Subcutaneous adipose tissue (tissue), 4 donors: ENCODE measurements around the gene KLRC3. TPM values are rescaled to one million over a fixed set of nuclear protein-coding genes. Genes with fewer than 3 reads are reported as not detected.
"Not testable (repeated sequence)": the region's sequence is repeated elsewhere in the genome, so short reads cannot be mapped to it uniquely, and the experiment has no call there.

Experiments
- CTCF ChIP-seq: fragments of 450-650 bp; IDR thresholded peaks from one replicate; pipeline ENCODE4 v1.5.1; 2016; ENCODE audit warnings: low read depth, mild to moderate bottlenecking, control low read depth, antibody characterized with exemption, moderate library complexity
- total RNA-seq, 4 donors: library from RNA; depleted of rRNA; stranded (reverse); fragments of >200 nt; gene quantifications; one replicate each; pipeline ENCODE4 v1.1.0, GENCODE V29; 2016

Gene KLRC3
- total RNA-seq, 4 donors from 2014 or later = not detected

GRCh38 chr12:10453156-10453555 is 32.8 kb upstream of the KLRC3 start, which contains the start of gene KLRC1:
Gene KLRC1, minus strand, starts transcription at chr12:10453377. Its CDS starts 2,221 bp downstream, at chr12:10451156.
- TF ChIP-seq CTCF = no peak

- no peak for TF ChIP-seq CTCF
Observed at GRCh38 chr12:10448236-10448635, 27.8 kb upstream of the KLRC3 start.

- not testable (repeated sequence) for TF ChIP-seq CTCF
Observed at GRCh38 chr12:10435816-10436215, 15.4 kb upstream of the KLRC3 start, which contains the start of gene KLRC2. Gene KLRC2, minus strand, starts transcription at chr12:10436010. Its CDS starts 24 bp downstream, at chr12:10435986.

GRCh38 chr12:10409392-10409791 is 11.0 kb downstream of the KLRC3 start, which contains the start of gene KLRC4:
Gene KLRC4, minus strand, starts transcription at chr12:10409757. Its CDS starts 182 bp downstream, at chr12:10409575.
- TF ChIP-seq CTCF = no peak

GRCh38 chr12:10408842-10409241 is 11.6 kb downstream of the KLRC3 start:
- TF ChIP-seq CTCF = no peak

- no peak for TF ChIP-seq CTCF
Observed at GRCh38 chr12:10406725-10407124, 13.7 kb downstream of the KLRC3 start.

- TF ChIP-seq CTCF = no peak
Observed at GRCh38 chr12:10405294-10405693, 15.1 kb downstream of the KLRC3 start.
